GM21447 (cell line): Measurements from ENCODE around the gene DNER.
"Not testable (repeated sequence)": the region's sequence is repeated elsewhere in the genome, so short reads cannot be mapped to it uniquely, and the experiment has no call there.

Source experiments
- ATAC-seq: cut with Tn5 transposase; IDR thresholded peaks from one replicate; pipeline ENCODE4 v1.9.1; 2021; ENCODE audit not compliant: unreplicated experiment

DNER gene

GRCh38 chr2:229627728-229628127 is 86.6 kb downstream of the DNER start:
- ATAC-seq = no peak

GRCh38 chr2:229622495-229623355 is 91.6 kb downstream of the DNER start:
- ATAC-seq = no peak

- no peak for ATAC-seq
These were observed 93.6 kb downstream of the DNER start for GRCh38 chr2:229620759-229621158.

GRCh38 chr2:229620289-229620688 is 94.1 kb downstream of the DNER start:
- ATAC-seq = no peak

- ATAC-seq = no peak
These were observed 97.9 kb downstream of the DNER start for GRCh38 chr2:229616433-229616832.

GRCh38 chr2:229614021-229614420 is 100.3 kb downstream of the DNER start:
- ATAC-seq = not testable (repeated sequence)

GRCh38 chr2:229612384-229612971 is 101.9 kb downstream of the DNER start:
- ATAC-seq = no peak

GRCh38 chr2:229611360-229611759 is 103.0 kb downstream of the DNER start:
- no peak for ATAC-seq

- ATAC-seq = no peak
These were observed 103.5 kb downstream of the DNER start for GRCh38 chr2:229610872-229611271.

- ATAC-seq = no peak
These were observed 104.0 kb downstream of the DNER start for GRCh38 chr2:229610333-229610732.

GRCh38 chr2:229601936-229602335 is 112.4 kb downstream of the DNER start:
- ATAC-seq = no peak

- ATAC-seq = no peak
These were observed 113.0 kb downstream of the DNER start for GRCh38 chr2:229601396-229601795.

- no peak for ATAC-seq
These were observed 116.1 kb downstream of the DNER start for GRCh38 chr2:229598227-229598626.

- no peak for ATAC-seq
These were observed 117.6 kb downstream of the DNER start for GRCh38 chr2:229596796-229597195.

- ATAC-seq = no peak
These were observed 122.7 kb downstream of the DNER start for GRCh38 chr2:229591611-229592010.

GRCh38 chr2:229586746-229587705 is 127.3 kb downstream of the DNER start:
- peak; percentile 73 for ATAC-seq

GRCh38 chr2:229586012-229586411 is 128.3 kb downstream of the DNER start:
- no peak for ATAC-seq

- no peak for ATAC-seq
These were observed 132.2 kb downstream of the DNER start for GRCh38 chr2:229582151-229582550.

- ATAC-seq = no peak
These were observed 136.1 kb downstream of the DNER start for GRCh38 chr2:229578052-229578846.

GRCh38 chr2:229575569-229576315 is 138.6 kb downstream of the DNER start:
- no peak for ATAC-seq
